ENCODE data around the gene LAMB4.
"Not testable (repeated sequence)": the region's sequence is repeated elsewhere in the genome, so short reads cannot be mapped to it uniquely, and the experiment has no call there.

Gene LAMB4

DNA sequence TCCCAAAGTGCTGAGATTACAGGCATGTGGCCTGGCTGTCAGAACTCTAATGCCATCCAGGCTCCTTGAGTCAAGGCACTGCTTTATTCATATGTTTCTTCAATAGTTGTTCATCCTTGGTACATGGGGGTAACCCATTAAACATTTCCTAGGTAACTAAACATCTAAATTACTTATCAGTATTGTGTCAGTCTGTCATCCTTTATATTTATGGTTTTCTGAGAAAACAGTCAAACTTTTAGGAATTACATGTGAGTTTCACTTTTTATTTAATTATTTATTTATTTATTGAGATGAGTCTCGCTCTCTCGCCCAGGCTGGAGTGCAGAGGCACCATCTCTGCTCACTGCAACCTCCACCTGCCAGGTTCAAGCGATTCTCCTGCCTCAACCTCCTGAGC lies 81.7 kb downstream of the LAMB4 start:
- DNase-seq, result no peak

DNA sequence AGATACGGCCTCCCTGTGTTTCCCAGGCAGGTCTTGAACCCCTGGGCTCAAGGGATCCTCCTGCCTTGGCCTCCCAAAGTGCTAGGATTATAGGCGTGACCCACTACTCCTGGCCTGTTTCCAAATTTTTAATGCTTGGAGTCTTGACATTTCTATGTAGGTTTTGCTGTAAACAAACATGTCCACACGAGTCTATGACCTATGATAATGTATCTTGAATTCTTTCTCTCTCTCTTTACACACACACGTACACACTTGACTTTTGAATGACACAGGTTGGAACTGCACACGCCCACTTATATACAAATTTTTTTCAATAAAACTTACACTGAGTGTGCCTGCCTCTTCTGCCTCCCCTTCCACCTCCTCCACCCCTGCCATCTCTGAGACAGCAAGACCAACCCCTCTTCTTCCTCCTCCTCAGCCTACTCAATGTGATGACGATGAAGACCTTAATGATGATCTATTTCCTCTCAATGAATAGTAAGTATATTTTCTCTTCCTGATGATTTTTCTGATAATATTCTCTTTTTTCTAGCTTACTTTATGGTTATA lies 83.1 kb downstream of the LAMB4 start:
- no peak for DNase-seq

DNA sequence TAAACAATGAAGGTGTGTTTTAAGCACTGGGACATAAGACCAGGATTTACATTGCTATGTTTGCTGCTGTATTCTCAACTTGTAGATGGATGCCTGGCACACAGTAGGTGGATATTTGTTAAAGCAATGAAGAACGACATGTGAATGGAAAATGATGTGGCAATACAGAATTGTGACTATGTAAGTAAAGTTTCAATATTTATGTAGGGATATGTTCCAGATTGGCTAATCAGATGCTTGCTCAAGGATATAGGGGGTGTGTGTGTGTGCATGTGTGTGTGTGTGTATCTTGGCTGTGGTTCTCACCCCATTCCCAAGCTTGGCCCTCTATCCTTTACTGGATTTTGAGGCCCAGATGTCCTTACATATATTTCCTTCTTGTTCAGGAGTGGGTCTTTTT lies 84.5 kb downstream of the LAMB4 start:
- no peak for DNase-seq

DNA sequence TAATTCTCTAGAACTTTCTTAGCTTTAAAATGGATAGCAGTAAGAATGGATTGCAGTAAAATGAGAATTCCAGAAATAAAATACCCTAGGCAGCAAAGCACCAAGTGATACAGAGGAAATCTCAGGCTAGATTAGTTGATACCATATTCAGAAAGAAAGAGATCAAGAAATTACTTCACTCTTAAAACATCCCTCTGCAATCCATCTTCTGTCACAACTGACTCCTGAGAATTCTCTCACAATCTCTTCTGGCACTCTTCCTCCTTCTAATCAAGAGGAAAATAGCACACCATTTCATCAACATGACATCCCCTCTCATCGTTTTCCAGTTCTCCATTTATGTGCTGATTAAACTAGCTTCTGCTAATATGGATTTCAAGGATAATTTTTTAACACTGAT lies 85.0 kb downstream of the LAMB4 start:
- no peak for DNase-seq

DNA sequence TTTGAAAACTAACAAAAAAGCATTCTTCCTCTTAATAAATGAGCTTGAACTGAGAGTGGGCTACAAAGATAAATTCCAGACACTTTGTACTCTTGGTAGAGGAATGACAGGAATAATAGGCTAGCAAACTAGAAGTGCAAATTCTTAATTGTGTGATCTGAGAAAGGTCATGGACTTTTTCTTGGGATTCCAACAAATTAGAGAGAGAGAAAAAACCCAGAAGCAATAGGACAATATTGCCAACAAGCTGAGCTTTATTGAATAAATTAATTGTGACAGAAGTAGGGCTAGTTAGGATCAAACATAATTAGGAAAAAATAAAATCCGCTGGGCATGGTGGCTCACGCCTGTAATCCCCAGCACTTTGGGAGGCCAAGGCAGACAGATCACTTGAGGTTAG lies 85.8 kb downstream of the LAMB4 start:
- no peak for DNase-seq

DNA sequence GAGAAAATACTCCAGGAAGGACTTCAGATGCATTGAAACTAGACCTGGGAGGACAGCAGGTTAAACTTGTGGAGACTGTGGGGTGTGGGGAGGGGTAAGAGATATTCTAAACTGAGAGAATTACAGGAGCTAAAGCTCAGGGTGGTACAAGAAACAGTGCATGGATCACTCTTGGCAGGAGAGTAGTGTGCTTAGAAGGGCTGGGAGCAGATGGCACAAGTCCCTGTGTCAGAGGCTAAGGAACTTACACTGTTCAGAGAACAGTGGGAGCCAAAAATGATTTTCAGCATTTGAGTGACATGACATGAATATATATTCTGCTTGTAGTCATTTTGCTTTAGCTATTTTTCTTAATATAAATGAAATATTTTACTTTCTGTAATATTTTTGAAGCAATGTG lies 91.2 kb downstream of the LAMB4 start:
- DNase-seq, result no peak

DNA sequence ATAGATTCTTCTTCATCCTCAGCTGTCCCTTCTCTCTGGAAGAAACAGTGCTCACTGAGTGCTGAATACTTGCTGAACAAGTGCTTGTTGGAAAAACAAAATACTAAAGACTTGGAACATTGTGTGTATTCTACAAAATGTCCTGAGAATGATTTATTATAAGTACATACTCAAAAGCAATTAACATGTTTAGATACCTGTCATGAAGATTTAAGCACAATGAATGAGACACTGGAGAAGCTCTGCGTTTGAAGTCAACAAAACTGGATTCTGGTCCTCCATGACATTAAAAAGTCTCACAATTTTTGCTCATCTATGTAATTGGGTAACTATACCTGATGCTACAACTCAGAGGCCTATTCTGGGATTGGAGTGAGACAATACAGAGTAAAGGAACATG lies 92.4 kb downstream of the LAMB4 start:
- no peak for DNase-seq

DNA sequence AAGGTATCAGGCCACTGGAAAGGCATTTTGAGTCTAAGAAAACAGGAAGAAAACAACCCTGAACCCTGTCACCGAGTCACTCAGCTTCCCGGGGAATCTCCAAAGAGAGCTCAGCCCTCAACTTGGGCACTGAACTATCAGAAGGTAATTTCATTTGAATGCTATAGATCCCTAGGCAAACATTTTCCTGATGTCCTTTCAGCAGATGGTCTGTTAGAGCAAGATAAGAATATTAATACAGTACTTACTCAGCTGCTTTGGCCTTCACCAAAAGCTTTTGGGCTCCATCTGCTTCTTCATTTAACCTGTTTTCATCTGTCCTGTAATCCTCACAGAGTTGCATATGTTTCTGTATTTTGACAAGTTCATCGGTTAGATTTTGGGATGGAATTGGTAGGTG lies 93.0 kb downstream of the LAMB4 start:
- DNase-seq, result no peak

DNA sequence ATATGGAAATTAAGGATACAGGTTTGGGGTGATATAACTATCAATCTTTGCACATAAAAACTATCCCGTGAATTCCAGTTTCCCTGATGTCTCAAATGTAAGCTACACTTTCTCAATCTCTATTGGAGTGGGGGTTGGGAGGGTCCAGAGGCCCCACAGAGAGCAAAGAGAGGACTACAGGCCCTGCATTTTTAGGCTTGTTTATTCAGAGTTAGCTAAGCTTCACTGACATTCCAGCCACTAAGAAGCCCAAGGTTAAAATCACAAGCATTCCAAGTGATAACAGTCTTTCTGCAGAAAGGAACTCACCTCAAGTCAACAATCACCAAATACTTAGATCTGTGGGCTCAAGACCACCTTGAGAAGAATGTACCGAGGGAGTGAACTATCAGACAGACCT lies 95.6 kb downstream of the LAMB4 start:
- DNase-seq, result no peak

DNA sequence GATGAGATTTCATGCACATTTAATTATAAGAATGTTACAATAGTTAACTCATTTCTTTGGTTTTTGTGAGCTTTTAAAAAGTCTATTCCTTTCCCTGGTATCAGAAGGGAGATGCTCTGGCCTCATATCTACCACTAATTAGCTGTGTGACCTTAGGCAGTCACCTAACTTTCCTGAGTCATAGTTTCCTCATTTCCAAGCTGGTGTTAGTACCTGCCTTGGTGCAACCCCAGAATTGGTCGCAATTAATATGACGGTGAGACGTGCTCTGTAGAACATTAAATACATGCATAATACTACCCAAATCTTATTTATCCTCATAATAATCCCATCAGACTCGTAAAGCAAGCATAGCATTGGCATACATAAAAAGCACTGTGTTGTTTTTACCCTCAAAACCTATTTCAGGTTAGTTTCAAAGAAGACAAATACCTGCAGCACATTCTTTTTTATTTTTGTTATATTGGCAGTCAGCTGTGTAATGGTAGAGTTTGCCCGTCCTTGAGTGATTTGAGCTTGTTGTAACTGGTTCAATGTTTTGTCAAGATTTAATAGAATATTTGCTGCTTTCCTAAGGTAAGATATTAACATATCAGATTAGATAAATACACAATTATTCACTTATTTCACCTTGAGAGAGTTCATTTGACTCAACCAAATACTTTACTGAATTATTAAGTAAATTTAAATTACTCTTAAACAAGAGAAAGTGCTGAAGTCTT lies 96.2 kb downstream of the LAMB4 start:
- no peak for DNase-seq

DNA sequence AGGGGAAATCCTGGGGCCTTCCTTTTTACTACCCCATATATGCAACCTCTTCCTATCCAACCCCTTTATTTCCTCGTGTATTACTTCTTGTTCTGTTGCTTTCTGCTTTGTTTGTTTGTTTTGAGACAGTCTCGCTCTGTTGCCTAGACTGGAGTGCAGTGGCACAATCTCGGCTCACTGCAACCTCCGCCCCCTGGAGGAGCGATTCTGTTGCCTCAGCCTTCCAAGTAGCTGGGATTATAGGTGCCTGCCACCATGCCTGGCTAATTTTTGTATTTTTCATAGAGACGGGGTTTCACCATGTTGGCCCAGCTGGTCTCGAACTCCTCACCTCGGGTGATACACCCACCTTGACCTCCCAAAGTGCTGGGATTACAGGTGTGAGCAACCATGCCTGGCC lies 96.9 kb downstream of the LAMB4 start:
- not testable (repeated sequence) for DNase-seq

DNA sequence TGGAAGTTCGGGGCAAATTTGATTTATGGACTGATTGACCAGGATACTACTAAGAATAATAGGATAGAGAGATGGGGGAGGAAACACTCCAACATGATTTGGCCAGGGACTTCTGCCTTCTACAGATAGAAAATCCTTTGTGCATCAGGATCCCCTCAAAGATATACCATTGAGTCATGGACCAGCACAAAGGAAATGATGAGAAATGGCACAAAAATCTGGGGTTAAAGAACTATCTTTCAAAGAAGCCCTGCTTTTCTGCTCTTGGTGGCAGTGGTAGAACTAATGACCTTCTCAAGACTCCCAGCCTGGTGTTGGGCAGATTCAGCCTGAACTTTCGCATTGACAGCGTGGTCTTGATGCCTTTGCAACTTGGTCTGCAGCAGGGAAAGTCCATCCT lies 99.6 kb downstream of the LAMB4 start:
- no peak for DNase-seq

DNA sequence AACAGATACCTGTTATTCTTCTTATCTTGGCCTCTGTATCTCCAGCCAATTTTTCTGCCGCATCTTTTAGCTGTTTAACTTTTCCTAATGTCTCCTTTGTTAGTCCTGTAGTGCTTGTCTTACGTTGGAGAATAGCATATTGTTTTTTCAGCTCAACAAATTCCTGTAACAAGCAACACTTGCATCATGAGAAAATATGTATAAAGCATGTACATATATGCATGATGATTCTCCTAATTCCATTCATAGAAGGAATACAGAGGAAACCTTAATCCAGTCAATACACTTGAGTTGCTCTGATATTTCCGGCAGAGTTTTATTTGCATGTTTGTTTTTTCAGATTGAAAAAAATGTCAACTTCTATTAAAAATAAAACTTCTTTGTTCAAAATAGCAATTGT lies 101.1 kb downstream of the LAMB4 start:
- DNase-seq, result no peak

DNA sequence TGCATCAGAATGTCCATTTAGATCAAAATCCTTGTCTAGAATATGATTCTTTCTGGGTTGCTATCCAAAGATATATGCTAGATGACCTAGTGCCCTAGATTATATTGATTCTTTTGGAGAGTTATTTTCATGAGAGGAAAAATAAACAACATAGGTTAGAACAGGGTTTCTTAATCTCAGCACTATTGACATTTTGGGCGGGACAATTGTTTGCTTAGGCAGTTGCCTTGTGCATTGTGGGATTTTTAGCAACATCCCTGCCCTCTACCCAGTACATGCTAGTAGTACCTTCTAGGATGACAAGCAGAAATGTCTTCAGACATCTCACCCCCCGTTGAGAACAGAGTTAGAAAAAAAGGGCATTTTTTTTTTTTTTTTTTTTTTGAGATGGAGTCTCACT lies 102.0 kb downstream of the LAMB4 start:
- no peak for DNase-seq

DNA sequence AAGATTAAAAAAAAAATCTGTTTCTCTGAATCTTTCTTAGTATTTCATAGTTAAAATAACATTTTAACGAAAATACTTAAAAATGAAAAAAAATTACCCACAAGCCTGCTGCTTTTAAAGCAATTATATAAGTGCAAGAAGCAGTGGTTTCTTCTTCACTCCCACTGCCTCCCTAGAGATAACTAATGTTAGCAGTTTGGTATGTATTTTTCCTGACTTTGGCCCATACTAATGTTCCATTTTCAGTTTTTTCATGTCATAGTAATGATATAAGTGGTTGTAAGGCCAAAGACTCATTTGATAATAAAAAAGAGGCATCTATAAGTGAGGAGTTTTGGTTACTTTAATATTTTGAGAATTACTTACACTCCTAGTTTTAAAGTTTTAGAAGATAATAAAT lies 102.9 kb downstream of the LAMB4 start:
- no peak for DNase-seq

DNA sequence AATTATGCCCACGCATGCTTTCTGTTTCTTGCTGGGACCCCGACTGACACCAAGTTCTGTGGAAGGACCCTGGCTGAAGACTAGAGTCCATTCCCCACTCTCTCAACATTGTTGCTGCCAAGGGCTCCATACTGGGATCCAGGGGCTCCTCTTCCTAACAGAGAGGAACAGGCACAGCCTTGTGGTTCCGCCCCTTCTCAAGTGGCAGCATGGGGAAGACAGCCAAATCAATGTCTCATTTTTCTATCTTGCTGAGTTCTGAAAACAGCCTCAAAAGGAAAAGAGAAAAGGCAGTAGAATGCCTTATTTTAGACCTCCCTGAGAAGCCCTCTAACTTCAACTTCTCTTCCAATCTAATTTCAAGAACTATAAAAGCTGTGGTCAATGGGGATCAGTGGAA lies 103.5 kb downstream of the LAMB4 start:
- no peak for DNase-seq

DNA sequence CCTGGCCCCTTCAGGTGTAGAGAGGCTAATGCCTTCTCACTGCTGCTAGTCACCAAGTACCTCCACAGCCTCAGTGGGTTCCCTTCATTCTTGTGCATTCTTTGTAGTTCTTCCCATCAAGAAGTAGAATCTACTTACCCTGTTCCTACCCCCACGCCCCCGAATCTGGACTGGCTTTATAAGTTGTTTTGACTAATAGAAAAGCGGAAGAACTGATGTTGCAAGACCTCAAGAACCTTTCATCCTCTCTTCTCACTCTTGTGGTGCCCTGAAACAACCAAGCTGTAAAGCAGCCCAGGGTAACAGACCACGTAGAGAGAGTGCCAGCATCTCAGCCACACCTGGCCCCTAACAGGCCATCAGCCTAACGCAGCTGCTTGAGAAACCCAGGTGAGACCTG lies 104.0 kb downstream of the LAMB4 start:
- DNase-seq, result no peak

DNA sequence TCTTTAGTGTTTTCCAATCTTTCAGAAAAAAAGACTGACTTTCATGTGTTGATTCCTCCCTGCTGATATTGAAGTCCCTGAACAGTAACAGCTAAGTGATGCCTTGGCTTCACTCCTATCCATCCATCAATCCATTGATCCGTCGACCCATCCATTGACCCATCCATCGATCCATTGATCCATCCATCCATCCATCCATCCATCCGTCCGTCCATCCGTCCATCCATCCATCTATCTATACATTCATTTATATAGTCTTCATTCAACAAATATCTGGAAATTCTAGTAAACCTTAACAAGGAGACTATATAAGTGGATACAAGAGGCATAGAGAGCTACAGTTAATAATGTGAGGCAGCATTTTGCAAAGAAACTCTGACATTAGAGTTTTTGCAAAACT lies 105.6 kb downstream of the LAMB4 start:
- no peak for DNase-seq

DNA sequence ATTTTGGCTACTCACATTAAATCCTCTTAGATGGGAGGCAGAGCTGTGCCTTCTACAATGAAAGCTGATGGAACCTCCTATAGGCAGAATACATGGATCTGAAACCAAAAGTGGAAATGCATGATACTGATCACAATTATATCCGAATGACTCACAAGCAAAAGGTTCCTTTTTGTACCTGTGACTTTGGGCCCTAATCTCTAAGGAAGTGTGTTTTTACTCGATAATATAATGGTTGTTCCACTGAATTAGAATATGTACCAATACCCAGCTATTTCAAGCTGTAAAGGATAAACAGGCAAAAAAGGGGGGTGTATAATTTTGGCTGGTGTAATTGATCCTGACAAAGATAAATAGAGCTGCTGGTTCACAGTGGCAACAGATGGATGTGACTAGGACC lies 109.6 kb downstream of the LAMB4 start:
- DNase-seq, result no peak

DNA sequence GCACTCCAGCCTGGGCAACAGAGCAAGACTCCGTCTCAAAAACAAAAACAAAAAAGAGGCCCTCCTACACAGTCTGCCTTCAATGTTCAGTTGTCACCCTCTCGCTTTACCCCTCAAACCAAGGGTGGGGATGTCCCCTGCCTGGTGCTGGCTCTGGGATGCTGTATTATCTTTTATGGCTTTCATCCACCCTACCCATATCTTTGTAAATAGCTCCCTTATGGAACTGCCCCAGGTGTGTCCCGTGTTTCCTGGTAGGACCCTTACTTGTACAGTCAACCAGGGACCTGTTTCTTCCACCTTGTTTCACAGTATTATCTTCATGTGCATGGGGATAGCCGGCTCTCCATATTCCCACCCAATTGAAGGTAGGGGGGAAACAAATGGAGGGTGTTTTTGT lies 111.5 kb downstream of the LAMB4 start:
- no peak for DNase-seq

DNA sequence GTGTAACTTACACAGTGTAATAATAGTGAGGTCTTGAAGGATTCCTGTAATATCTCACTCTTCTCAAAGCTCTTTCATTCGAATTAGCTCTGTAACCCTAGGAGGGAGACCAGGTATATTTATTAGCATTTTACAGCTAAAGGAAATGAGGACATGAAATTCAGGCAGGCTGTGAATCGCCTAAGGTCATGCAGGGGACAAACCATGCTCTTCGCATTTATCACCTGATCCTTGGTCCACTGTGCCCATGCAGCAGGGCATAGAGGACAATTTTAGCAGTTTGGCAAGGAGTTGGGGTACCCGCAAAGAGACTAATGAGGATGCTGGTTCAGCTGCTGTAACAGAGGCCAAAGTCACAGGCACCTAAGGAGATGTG lies 112.4 kb downstream of the LAMB4 start:
- no peak for DNase-seq

DNA sequence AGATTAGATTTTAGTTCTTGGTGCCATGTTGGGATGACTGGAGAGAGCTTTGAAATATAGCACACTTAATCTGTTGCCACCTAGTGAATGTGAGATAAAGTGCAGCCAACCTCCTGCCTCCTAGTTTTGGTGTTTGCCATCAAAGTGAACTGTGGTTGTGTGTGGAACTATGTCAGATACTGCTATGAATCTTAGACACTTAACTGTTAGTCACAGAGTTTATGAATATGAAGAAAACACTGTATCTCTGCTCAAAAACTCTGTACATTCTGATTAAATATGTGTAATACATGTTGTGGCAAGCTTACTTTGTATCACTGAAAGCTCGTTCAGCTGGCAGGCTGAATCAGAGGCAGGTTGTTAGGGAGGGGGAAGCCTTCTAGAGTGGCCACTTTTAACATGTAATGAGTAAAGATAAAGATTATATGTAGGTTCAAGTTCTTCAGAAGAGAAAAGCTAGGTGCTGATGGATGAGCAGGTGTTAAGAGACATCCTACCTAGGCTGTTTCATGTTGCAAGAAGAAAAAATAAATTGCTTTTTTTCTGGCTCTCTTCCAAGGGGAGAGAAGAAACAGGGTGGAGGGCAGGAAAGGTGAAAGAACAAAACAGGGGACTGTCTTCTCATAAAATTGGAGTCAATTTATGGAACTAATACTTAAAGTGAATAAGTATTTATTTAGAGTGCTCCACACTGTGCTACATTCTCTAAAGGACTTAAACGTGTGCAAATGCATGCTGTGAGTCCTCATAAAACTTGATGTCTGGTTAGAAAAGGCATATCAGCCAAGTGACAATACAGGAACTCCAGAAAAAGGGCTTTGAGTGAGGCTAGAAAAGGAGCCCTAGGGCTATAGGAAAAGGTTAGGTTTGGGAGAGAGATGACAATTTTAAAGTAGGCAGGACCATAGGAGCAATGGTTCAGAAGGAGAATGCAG lies 113.1 kb downstream of the LAMB4 start:
- no peak for DNase-seq

DNA sequence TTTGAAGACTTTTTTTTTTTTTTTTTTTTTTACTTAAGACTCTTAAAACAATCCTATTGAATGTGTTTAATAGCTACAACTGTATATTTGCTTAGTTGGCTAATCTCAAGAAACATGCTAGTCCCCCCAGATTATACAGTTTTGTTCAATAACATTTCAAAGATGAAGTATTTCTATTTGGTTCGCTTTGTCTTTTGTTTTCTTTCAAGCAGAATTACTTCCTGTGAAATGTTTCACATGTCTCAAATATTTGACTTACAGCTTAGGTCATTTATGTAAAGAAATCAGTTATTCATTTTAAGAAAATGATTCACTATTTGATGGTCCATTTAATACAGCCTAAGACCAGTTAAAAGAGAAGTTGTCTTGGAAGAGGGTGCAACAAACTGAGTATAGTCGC lies 114.4 kb downstream of the LAMB4 start:
- no peak for DNase-seq

Measured in amygdala (tissue), 56 donors.